HG02943 (cell line): ENCODE data around the gene SLC41A3.
"Not testable (repeated sequence)": the region's sequence is repeated elsewhere in the genome, so short reads cannot be mapped to it uniquely, and the experiment has no call there.

Source experiments
- ATAC-seq: cut with Tn5 transposase; IDR thresholded peaks from one replicate; pipeline ENCODE4 v1.9.1; 2021; ENCODE audit warnings: mild to moderate bottlenecking, low read depth, moderate library complexity; ENCODE audit not compliant: unreplicated experiment

The SLC41A3 gene

GRCh38 chr3:126013751-126014156 lies 70.2 kb downstream of the SLC41A3 start:
- no peak for ATAC-seq

- no peak for ATAC-seq
Observed at GRCh38 chr3:126009181-126009580, 74.7 kb downstream of the SLC41A3 start.

- no peak for ATAC-seq
Observed at GRCh38 chr3:126008219-126008618, 75.7 kb downstream of the SLC41A3 start.

GRCh38 chr3:126005951-126006350 lies 78.0 kb downstream of the SLC41A3 start:
- ATAC-seq, result no peak

- ATAC-seq, result no peak
Observed at GRCh38 chr3:126004692-126005091, 79.2 kb downstream of the SLC41A3 start.

GRCh38 chr3:126004217-126004616 lies 79.7 kb downstream of the SLC41A3 start:
- ATAC-seq, result no peak

- no peak for ATAC-seq
Observed at GRCh38 chr3:126003447-126004190, 80.3 kb downstream of the SLC41A3 start.

- no peak for ATAC-seq
Observed at GRCh38 chr3:126002189-126002588, 81.7 kb downstream of the SLC41A3 start.

- not testable (repeated sequence) for ATAC-seq
Observed at GRCh38 chr3:125996751-125997150, 87.2 kb downstream of the SLC41A3 start.

- peak; percentile 97 for ATAC-seq
Observed at GRCh38 chr3:125990253-125990970, 93.5 kb downstream of the SLC41A3 start.

- ATAC-seq, result not testable (repeated sequence)
Observed at GRCh38 chr3:125984951-125985350, 99.0 kb downstream of the SLC41A3 start.

GRCh38 chr3:125977104-125977503 lies 106.8 kb downstream of the SLC41A3 start:
- not testable (repeated sequence) for ATAC-seq

GRCh38 chr3:125976003-125976390 lies 107.9 kb downstream of the SLC41A3 start:
- ATAC-seq, result not testable (repeated sequence)

- ATAC-seq, result not testable (repeated sequence)
Observed at GRCh38 chr3:125975245-125976002, 108.5 kb downstream of the SLC41A3 start.

- not testable (repeated sequence) for ATAC-seq
Observed at GRCh38 chr3:125971997-125972944, 111.7 kb downstream of the SLC41A3 start.

GRCh38 chr3:125968701-125969592 lies 115.0 kb downstream of the SLC41A3 start, which contains the start of gene ROPN1B:
Gene ROPN1B, plus strand, starts transcription at chr3:125969178. Its CDS starts 2,877 bp downstream, at chr3:125972055.
- not testable (repeated sequence) for ATAC-seq

- not testable (repeated sequence) for ATAC-seq
Observed at GRCh38 chr3:125968121-125968520, 115.8 kb downstream of the SLC41A3 start.

GRCh38 chr3:125967156-125967555 lies 116.8 kb downstream of the SLC41A3 start:
- ATAC-seq, result no peak

- no peak for ATAC-seq
Observed at GRCh38 chr3:125965505-125965904, 118.4 kb downstream of the SLC41A3 start.
